AG10803 (cell line): ENCODE data around the gene ADARB2.

Source experiments
- DNase-seq: peaks from one replicate; pipeline ENCODE4 v3.0.0; 2010; ENCODE audit warnings: low read depth
- H3K4me3 ChIP-seq: 2 replicates; pipeline ENCODE4 v1.5.1; 2011; ENCODE audit warnings: mild to moderate bottlenecking, low read length, control low read depth
- TF ChIP-seq, protein P1 (sequence below): conservative IDR thresholded peaks from 2 replicates; pipeline ENCODE4 v1.5.1; 2011; ENCODE audit warnings: mild to moderate bottlenecking, low read length, control low read depth, inconsistent platforms

ADARB2 gene

GRCh38 chr10:1643161-1643907 is 94.0 kb downstream of the ADARB2 start:
- DNase-seq = no peak

GRCh38 chr10:1642600-1643160 is 94.6 kb downstream of the ADARB2 start:
- no peak for DNase-seq
- TF ChIP-seq, protein P1, sequence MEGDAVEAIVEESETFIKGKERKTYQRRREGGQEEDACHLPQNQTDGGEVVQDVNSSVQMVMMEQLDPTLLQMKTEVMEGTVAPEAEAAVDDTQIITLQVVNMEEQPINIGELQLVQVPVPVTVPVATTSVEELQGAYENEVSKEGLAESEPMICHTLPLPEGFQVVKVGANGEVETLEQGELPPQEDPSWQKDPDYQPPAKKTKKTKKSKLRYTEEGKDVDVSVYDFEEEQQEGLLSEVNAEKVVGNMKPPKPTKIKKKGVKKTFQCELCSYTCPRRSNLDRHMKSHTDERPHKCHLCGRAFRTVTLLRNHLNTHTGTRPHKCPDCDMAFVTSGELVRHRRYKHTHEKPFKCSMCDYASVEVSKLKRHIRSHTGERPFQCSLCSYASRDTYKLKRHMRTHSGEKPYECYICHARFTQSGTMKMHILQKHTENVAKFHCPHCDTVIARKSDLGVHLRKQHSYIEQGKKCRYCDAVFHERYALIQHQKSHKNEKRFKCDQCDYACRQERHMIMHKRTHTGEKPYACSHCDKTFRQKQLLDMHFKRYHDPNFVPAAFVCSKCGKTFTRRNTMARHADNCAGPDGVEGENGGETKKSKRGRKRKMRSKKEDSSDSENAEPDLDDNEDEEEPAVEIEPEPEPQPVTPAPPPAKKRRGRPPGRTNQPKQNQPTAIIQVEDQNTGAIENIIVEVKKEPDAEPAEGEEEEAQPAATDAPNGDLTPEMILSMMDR = no peak
- H3K4me3 ChIP-seq = no peak overlapping the region

More at GRCh38 chr10:1643161-1643907, 94.0 kb downstream of the ADARB2 start:
- TF ChIP-seq, protein P1 = no peak
- no peak overlapping the region for H3K4me3 ChIP-seq

- no peak overlapping the region for H3K4me3 ChIP-seq
- TF ChIP-seq, protein P1 = no peak
- no peak for DNase-seq
These were observed 95.9 kb downstream of the ADARB2 start for GRCh38 chr10:1641402-1641801.

DNA sequence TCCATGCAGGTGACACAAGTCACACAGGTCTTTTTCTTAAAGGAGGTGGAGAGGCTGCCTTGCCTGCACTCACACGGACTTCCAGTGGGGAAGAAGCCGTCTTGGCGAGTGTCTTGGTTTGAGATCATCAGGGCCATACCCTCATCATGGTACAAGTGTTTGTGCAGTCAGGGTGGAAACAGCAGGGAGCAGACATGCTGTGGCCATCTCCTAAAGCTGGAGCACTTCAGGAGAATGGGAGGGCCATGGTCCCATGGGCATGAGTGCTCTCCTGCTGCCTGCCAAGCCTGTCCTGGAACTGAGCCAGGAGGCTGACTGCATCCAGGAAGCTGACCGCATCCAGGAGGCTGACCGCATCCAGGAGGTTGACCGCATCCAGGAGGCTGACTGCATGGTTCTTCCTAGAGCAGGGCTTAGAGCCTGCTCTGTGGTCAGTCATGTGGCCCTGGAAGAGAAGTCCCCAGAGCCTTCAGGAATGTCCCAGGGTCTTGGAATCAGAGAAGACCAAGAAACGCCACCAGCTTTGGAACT is 98.4 kb downstream of the ADARB2 start:
- DNase-seq = no peak
- no peak overlapping the region for H3K4me3 ChIP-seq
- TF ChIP-seq, protein P1 = no peak

GRCh38 chr10:1635340-1635739 is 102.0 kb downstream of the ADARB2 start:
- TF ChIP-seq, protein P1 = no peak
- H3K4me3 ChIP-seq = no peak overlapping the region
- DNase-seq = no peak

GRCh38 chr10:1634239-1634638 is 103.1 kb downstream of the ADARB2 start:
- TF ChIP-seq, protein P1 = no peak
- no peak for DNase-seq
- no peak overlapping the region for H3K4me3 ChIP-seq

GRCh38 chr10:1633783-1634182 is 103.5 kb downstream of the ADARB2 start:
- H3K4me3 ChIP-seq = no peak overlapping the region
- TF ChIP-seq, protein P1 = no peak
- DNase-seq = no peak
